HAP-1 (cell line): Measurements from ENCODE around the gene LITAFD.
"Not testable (repeated sequence)": the region's sequence is repeated elsewhere in the genome, so short reads cannot be mapped to it uniquely, and the experiment has no call there.

ENCODE experiments used
- DNase-seq, 2 experiments: peaks; one replicate each; pipeline ENCODE4 v3.0.0-alpha.2; 2016 to 2020; ENCODE audit warnings: low spot score in 2 of 2
- H3K27me3 ChIP-seq: fragments of 250-450 bp; sonication (Bioruptor Pico); 2 replicates; pipeline ENCODE4 v1.5.1; 2020; ENCODE audit warnings: low read depth, mild to moderate bottlenecking, moderate library complexity
- H3K36me3 ChIP-seq: fragments of 250-450 bp; sonication (Bioruptor Pico); replicated peaks from 2 replicates; pipeline ENCODE4 v1.5.1; 2020; ENCODE audit warnings: mild to moderate bottlenecking
- H3K4me1 ChIP-seq: fragments of 250-450 bp; sonication (Bioruptor Pico); 2 replicates; pipeline ENCODE4 v1.5.1; 2020; ENCODE audit warnings: mild to moderate bottlenecking
- H3K4me3 ChIP-seq: fragments of 250-450 bp; sonication (Bioruptor Pico); 2 replicates; pipeline ENCODE4 v1.5.1; 2020; ENCODE audit warnings: mild to moderate bottlenecking, moderate library complexity
- H3K9me3 ChIP-seq: fragments of 250-450 bp; sonication (Bioruptor Pico); 2 replicates; pipeline ENCODE4 v1.5.1; 2020; ENCODE audit warnings: mild to moderate bottlenecking, moderate library complexity
- in situ Hi-C: fragments of 300-500 bp; cut with MboI; formaldehyde crosslinking; loops from 3 replicates; pipeline ENCODE4 v1.14.3; 2020; ENCODE audit warnings: low sequenced_read_pairs, inconsistent platforms, mixed read lengths

The LITAFD gene

GRCh38 chr16:8862309-8863130 lies 19.6 kb upstream of the LITAFD start:
- Histone ChIP-seq H3K36me3 (peaks cover 29% of the 10 kb centered on the region), H3K4me3 (no peak overlapping the region), H3K4me1 (peaks cover 20% of the 10 kb centered on the region), H3K27me3 (no peaks in the 10 kb centered on the region), H3K9me3 (no peaks in the 10 kb centered on the region)
- in situ Hi-C loops, result no loop called here
- no peak for DNase-seq

- Histone ChIP-seq H3K9me3 (no peaks in the 10 kb centered on the region), H3K4me3 (no peak overlapping the region), H3K27me3 (no peaks in the 10 kb centered on the region), H3K36me3 (peaks cover 18% of the 10 kb centered on the region), H3K4me1 (peaks cover 20% of the 10 kb centered on the region)
- in situ Hi-C loops, result no loop called here
- DNase-seq, result peak; percentile 3 to 61
Observed at GRCh38 chr16:8863594-8864424, 18.3 kb upstream of the LITAFD start.

GRCh38 chr16:8864480-8865110 lies 17.6 kb upstream of the LITAFD start:
- Histone ChIP-seq H3K4me1 (peaks cover 24% of the 10 kb centered on the region), H3K4me3 (no peak overlapping the region), H3K36me3 (peaks cover 11% of the 10 kb centered on the region), H3K9me3 (no peaks in the 10 kb centered on the region), H3K27me3 (no peaks in the 10 kb centered on the region)
- DNase-seq, result peak in 1 of 2 experiments; percentile 2
- in situ Hi-C loops, result no loop called here

- H3K4me1 ChIP-seq, result peaks cover 25% of the 10 kb centered on the region
- no peaks in the 10 kb centered on the region for H3K9me3 ChIP-seq
- peak in 1 of 2 experiments; percentile 2 for DNase-seq
- H3K4me3 ChIP-seq, result no peak overlapping the region
- in situ Hi-C loops, result no loop called here
- no peaks in the 10 kb centered on the region for H3K27me3 ChIP-seq
- peaks cover 7% of the 10 kb centered on the region for H3K36me3 ChIP-seq
Observed at GRCh38 chr16:8865145-8865882, 16.8 kb upstream of the LITAFD start.

- H3K4me3 ChIP-seq, result peak overlapping the region; percentile 86
- peak; percentile 13 to 70 for DNase-seq
Observed at GRCh38 chr16:8866118-8866883, 15.8 kb upstream of the LITAFD start.

GRCh38 chr16:8866884-8867215 lies 15.3 kb upstream of the LITAFD start:
- Histone ChIP-seq H3K27me3 (no peaks in the 10 kb centered on the region), H3K9me3 (no peaks in the 10 kb centered on the region), H3K4me1 (peaks cover 27% of the 10 kb centered on the region), H3K36me3 (peaks cover 7% of the 10 kb centered on the region), H3K4me3 (peak overlapping the region; percentile 86)
- no peak for DNase-seq
- in situ Hi-C loops, result no loop called here

More at GRCh38 chr16:8866118-8866883, 15.8 kb upstream of the LITAFD start:
- Histone ChIP-seq H3K9me3 (no peaks in the 10 kb centered on the region), H3K36me3 (peaks cover 7% of the 10 kb centered on the region), H3K27me3 (no peaks in the 10 kb centered on the region), H3K4me1 (peaks cover 27% of the 10 kb centered on the region)
- in situ Hi-C loops, result no loop called here

GRCh38 chr16:8867216-8867931 lies 14.8 kb upstream of the LITAFD start:
- H3K4me3 ChIP-seq, result peak overlapping the region; percentile 86
- peaks cover 7% of the 10 kb centered on the region for H3K36me3 ChIP-seq
- H3K27me3 ChIP-seq, result no peaks in the 10 kb centered on the region
- in situ Hi-C loops, result no loop called here
- peaks cover 27% of the 10 kb centered on the region for H3K4me1 ChIP-seq
- peak; percentile 25 to 67 for DNase-seq
- no peaks in the 10 kb centered on the region for H3K9me3 ChIP-seq

GRCh38 chr16:8867932-8868415 lies 14.2 kb upstream of the LITAFD start:
- H3K27me3 ChIP-seq, result no peaks in the 10 kb centered on the region
- H3K4me3 ChIP-seq, result peak overlapping the region; percentile 86
- H3K4me1 ChIP-seq, result peaks cover 27% of the 10 kb centered on the region
- H3K36me3 ChIP-seq, result peaks cover 7% of the 10 kb centered on the region
- in situ Hi-C loops, result no loop called here
- no peaks in the 10 kb centered on the region for H3K9me3 ChIP-seq
- DNase-seq, result no peak

- peak; percentile 87 to 94 for DNase-seq
- Histone ChIP-seq H3K4me3 (peak within 1 kb of the TSS; percentile 86), H3K4me1 (peaks cover 27% of the 10 kb centered on the region), H3K36me3 (peaks cover 7% of the 10 kb centered on the region), H3K9me3 (no peaks in the 10 kb centered on the region), H3K27me3 (no peaks in the 10 kb centered on the region)
- in situ Hi-C loops, result no loop called here
Observed at GRCh38 chr16:8868416-8869211, 13.5 kb upstream of the LITAFD start, which contains the start of gene CARHSP1. CARHSP1 (minus strand) TSS chr16:8869006; CDS start chr16:8859328, 9,678 bp downstream.

GRCh38 chr16:8869212-8869987 lies 12.8 kb upstream of the LITAFD start:
- Histone ChIP-seq H3K9me3 (no peaks in the 10 kb centered on the region), H3K27me3 (no peaks in the 10 kb centered on the region), H3K36me3 (peaks cover under 1% of the 10 kb centered on the region; the same call in 1 of the 2 replicates), H3K4me3 (peak overlapping the region; percentile 86), H3K4me1 (peaks cover 27% of the 10 kb centered on the region)
- peak in 1 of 2 experiments; percentile 60 for DNase-seq
- in situ Hi-C loops, result no loop called here

- peaks cover 22% of the 10 kb centered on the region for H3K4me1 ChIP-seq
- H3K36me3 ChIP-seq, DNase-seq, H3K4me3 ChIP-seq, in situ Hi-C loops, H3K9me3 ChIP-seq, H3K27me3 ChIP-seq: not testable (repeated sequence)
Observed at GRCh38 chr16:8869988-8870241, 12.2 kb upstream of the LITAFD start.
